ENCODE results near the gene CCT2. TPM values are rescaled to one million over a fixed set of nuclear protein-coding genes. Genes with fewer than 3 reads are reported as not detected.

CCT2 gene
- total and polyA plus RNA-seq, 9 of the 15 experiments (the other 6 are each of a cell fraction or from before 2014, with no cell fraction given): 341 to 738 (median 490) TPM

DNA sequence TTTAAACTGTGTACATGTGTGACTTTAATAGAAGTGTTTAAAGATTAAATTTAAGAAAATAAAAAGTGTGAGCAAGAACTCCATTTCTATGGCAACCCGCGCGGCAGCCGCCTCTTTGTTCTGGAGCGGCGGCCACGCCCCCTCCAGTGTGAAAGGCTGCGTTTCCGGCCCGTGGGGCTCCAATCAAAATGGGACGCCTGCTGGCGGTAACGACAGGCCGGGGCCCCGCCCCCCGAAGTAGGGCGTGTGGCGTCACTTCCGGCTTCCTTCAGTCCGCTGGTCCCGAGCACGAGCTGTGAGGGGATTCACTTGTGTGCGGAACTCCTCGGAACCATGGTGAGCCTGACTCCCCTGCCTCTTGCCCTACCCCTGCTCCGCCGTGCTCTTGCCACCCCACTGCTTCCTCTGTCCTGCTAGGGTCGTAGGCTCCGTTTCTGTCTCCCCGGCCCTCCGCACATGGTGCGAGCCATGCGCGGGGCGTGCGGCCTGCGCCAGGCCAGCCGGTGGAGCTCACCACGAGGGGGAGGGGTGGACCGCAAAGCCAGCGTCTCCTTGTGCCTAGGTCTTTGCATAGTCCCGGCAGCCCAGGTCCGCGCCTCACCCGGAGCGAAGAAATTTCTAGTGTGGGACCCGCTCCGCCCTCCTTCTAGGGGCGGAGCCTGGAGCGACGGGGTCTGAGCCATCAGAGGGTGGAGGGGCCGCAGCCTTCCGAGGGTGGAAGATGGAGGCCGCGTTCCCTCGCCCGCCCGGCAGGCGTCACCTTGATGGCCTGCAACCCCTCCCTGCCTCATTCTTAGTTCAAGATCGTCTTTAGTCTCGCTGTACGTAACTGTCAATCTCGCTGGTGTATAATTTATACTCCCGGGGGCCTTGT is at the start of gene CCT2 (continued):
- TF ChIP-seq ZNF655 (CRISPR knock-in tag; IDR thresholded peaks at IDR 0.05) (no peak), SMARCE1 (IDR thresholded peaks at IDR 0.05) (0 out of 2 replicates have a peak, but pooled peaks have one; percentile 16), ZHX1 (conservative IDR thresholded peaks at IDR 0.05; ENCODE audit: low read length) (peak; percentile 28; the same call in 1 of the 2 replicates), SMAD1 (IDR thresholded peaks at IDR 0.05; ENCODE audit: low read depth, low read length, partially characterized antibody) (peak; percentile 38), ARID4B (CRISPR knock-in tag; IDR thresholded peaks at IDR 0.05) (peak; percentile 98), GTF2A2 (tag; IDR thresholded peaks at IDR 0.05) (no peak), CHD2 (IDR thresholded peaks at IDR 0.05; ENCODE audit: low read depth, low read length) (peak; percentile 40), CHD1 (IDR thresholded peaks at IDR 0.05; ENCODE audit: low read length) (peak; percentile 66), GTF2E2 (tag; IDR thresholded peaks at IDR 0.05) (peak; percentile 80; the same call in 1 of the 2 replicates)
- TF ChIP-seq, protein P1, sequence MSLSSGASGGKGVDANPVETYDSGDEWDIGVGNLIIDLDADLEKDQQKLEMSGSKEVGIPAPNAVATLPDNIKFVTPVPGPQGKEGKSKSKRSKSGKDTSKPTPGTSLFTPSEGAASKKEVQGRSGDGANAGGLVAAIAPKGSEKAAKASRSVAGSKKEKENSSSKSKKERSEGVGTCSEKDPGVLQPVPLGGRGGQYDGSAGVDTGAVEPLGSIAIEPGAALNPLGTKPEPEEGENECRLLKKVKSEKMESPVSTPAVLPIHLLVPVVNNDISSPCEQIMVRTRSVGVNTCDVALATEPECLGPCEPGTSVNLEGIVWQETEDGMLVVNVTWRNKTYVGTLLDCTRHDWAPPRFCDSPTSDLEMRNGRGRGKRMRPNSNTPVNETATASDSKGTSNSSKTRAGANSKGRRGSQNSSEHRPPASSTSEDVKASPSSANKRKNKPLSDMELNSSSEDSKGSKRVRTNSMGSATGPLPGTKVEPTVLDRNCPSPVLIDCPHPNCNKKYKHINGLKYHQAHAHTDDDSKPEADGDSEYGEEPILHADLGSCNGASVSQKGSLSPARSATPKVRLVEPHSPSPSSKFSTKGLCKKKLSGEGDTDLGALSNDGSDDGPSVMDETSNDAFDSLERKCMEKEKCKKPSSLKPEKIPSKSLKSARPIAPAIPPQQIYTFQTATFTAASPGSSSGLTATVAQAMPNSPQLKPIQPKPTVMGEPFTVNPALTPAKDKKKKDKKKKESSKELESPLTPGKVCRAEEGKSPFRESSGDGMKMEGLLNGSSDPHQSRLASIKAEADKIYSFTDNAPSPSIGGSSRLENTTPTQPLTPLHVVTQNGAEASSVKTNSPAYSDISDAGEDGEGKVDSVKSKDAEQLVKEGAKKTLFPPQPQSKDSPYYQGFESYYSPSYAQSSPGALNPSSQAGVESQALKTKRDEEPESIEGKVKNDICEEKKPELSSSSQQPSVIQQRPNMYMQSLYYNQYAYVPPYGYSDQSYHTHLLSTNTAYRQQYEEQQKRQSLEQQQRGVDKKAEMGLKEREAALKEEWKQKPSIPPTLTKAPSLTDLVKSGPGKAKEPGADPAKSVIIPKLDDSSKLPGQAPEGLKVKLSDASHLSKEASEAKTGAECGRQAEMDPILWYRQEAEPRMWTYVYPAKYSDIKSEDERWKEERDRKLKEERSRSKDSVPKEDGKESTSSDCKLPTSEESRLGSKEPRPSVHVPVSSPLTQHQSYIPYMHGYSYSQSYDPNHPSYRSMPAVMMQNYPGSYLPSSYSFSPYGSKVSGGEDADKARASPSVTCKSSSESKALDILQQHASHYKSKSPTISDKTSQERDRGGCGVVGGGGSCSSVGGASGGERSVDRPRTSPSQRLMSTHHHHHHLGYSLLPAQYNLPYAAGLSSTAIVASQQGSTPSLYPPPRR (CRISPR knock-in tag; IDR thresholded peaks at IDR 0.05; ENCODE audit: borderline replicate concordance): peak; percentile 95
